SKM-1 (cell line): ENCODE data around the gene SH3GL3.

Experiments used
- DNase-seq: peaks from one replicate; lab custom pipeline; 2025; ENCODE audit not compliant: unreplicated experiment; lab: John Stamatoyannopoulos, UW

The SH3GL3 gene

GRCh38 chr15:83503595-83504364, 56.6 kb downstream of the SH3GL3 start:
- DNase-seq: no peak

- DNase-seq: no peak
Observed at GRCh38 chr15:83504365-83504764, 57.2 kb downstream of the SH3GL3 start.

- DNase-seq: no peak
Observed at GRCh38 chr15:83510001-83510400, 62.9 kb downstream of the SH3GL3 start.

- no peak for DNase-seq
Observed at GRCh38 chr15:83512459-83512858, 65.3 kb downstream of the SH3GL3 start.

GRCh38 chr15:83514584-83514983, 67.4 kb downstream of the SH3GL3 start:
- no peak for DNase-seq

GRCh38 chr15:83515164-83515563, 68.0 kb downstream of the SH3GL3 start:
- no peak for DNase-seq

- no peak for DNase-seq
Observed at GRCh38 chr15:83516935-83517334, 69.8 kb downstream of the SH3GL3 start.

- no peak for DNase-seq
Observed at GRCh38 chr15:83526319-83526718, 79.2 kb downstream of the SH3GL3 start.

GRCh38 chr15:83533410-83533962, 86.3 kb downstream of the SH3GL3 start:
- DNase-seq: no peak

- DNase-seq: no peak
Observed at GRCh38 chr15:83537606-83538005, 90.5 kb downstream of the SH3GL3 start.

GRCh38 chr15:83538682-83539081, 91.5 kb downstream of the SH3GL3 start:
- DNase-seq: no peak

GRCh38 chr15:83545804-83546511, 98.8 kb downstream of the SH3GL3 start:
- no peak for DNase-seq

- no peak for DNase-seq
Observed at GRCh38 chr15:83546512-83546888, 99.4 kb downstream of the SH3GL3 start.

- no peak for DNase-seq
Observed at GRCh38 chr15:83547168-83547567, 100.0 kb downstream of the SH3GL3 start.

- peak; percentile 43 for DNase-seq
Observed at GRCh38 chr15:83549623-83550022, 102.5 kb downstream of the SH3GL3 start.

- no peak for DNase-seq
Observed at GRCh38 chr15:83554558-83554957, 107.4 kb downstream of the SH3GL3 start.

- DNase-seq: no peak
Observed at GRCh38 chr15:83555383-83555782, 108.2 kb downstream of the SH3GL3 start.

- no peak for DNase-seq
Observed at GRCh38 chr15:83556068-83556467, 108.9 kb downstream of the SH3GL3 start.

GRCh38 chr15:83556754-83557153, 109.6 kb downstream of the SH3GL3 start:
- no peak for DNase-seq

GRCh38 chr15:83558146-83558545, 111.0 kb downstream of the SH3GL3 start:
- DNase-seq: no peak

GRCh38 chr15:83559310-83559966, 112.3 kb downstream of the SH3GL3 start:
- DNase-seq: peak; percentile 44

GRCh38 chr15:83561661-83562060, 114.5 kb downstream of the SH3GL3 start:
- DNase-seq: no peak
